K562 (cell line): ENCODE data around the gene BEST1. TPM values are rescaled to one million over a fixed set of nuclear protein-coding genes. Genes with fewer than 3 reads are reported as not detected.

Experiments
- ARID4B ChIP-seq: sonication (generic); formaldehyde crosslinking; IDR thresholded peaks from 2 replicates; pipeline ENCODE4 v1.8.0; 2022; ENCODE audit warnings: mild to moderate bottlenecking, missing genetic modification reagents
- CBX5 ChIP-seq: IDR thresholded peaks from 2 replicates; pipeline ENCODE4 v1.6.1; 2014; ENCODE audit warnings: low read depth, borderline replicate concordance
- EP400 ChIP-seq: fragments of 450-650 bp; IDR thresholded peaks from 2 replicates; pipeline ENCODE4 v1.6.1; 2017; ENCODE audit warnings: antibody characterized with exemption, mild to moderate bottlenecking, moderate library complexity
- ETV5 ChIP-seq: sonication (generic); formaldehyde crosslinking; IDR thresholded peaks from 2 replicates; pipeline ENCODE4 v1.4.0; 2020; ENCODE audit warnings: low read depth, mild to moderate bottlenecking, missing genetic modification reagents
- HBP1 ChIP-seq: fragments of 450-650 bp; formaldehyde crosslinking; IDR thresholded peaks from 2 replicates; pipeline ENCODE4 v1.4.0; 2022; ENCODE audit warnings: missing genetic modification characterization
- HINFP ChIP-seq: fragments of 450-650 bp; conservative IDR thresholded peaks from 2 replicates; pipeline ENCODE4 v1.6.1; 2016; ENCODE audit warnings: missing genetic modification characterization, low read depth, mild to moderate bottlenecking, control low read depth, missing compliant biosample characterization
- HLTF ChIP-seq: fragments of 450-650 bp; IDR thresholded peaks from 2 replicates; pipeline ENCODE4 v1.6.1; 2016
- KHSRP ChIP-seq: fragments of 450-650 bp; IDR thresholded peaks from 2 replicates; pipeline ENCODE4 v1.6.1; 2017
- KLF16 ChIP-seq: IDR thresholded peaks from 2 replicates; pipeline ENCODE4 v1.6.1; 2016; ENCODE audit warnings: antibody characterized with exemption
- MAZ ChIP-seq, 2 experiments: fragments of 450-650 bp in 1 of 2; sonication (generic) in 1 of 2; formaldehyde crosslinking; IDR thresholded peaks in 1 of 2; conservative IDR thresholded peaks in 1 of 2; 2 replicates each; pipeline versions ENCODE4 v1.4.0 to v1.5.0; 2020; ENCODE audit warnings: mild to moderate bottlenecking in 1 of 2, missing genetic modification reagents in 1 of 2
- MTA3 ChIP-seq: fragments of 450-650 bp; formaldehyde crosslinking; IDR thresholded peaks from 2 replicates; pipeline ENCODE4 v1.6.1; 2017; ENCODE audit warnings: mild to moderate bottlenecking, borderline replicate concordance
- RBFOX2 ChIP-seq: fragments of 200-400 bp; formaldehyde crosslinking; IDR thresholded peaks from 2 replicates; pipeline ENCODE4 v1.6.1; 2017; ENCODE audit warnings: low read depth, mild to moderate bottlenecking, low read length, moderate library complexity
- RBM17 ChIP-seq: fragments of 200-400 bp; formaldehyde crosslinking; IDR thresholded peaks from 2 replicates; pipeline ENCODE4 v1.6.1; 2017; ENCODE audit warnings: low read depth, mild to moderate bottlenecking, low read length, borderline replicate concordance
- TBL1XR1 ChIP-seq, 2 experiments: IDR thresholded peaks; 2 replicates each; pipeline ENCODE4 v1.6.1; 2012; ENCODE audit warnings: improper control_type of control experiment in 2 of 2, low read length in 2 of 2, mild to moderate bottlenecking in 1 of 2
- YY1 ChIP-seq, 3 experiments: IDR thresholded peaks; 2 replicates each; pipeline ENCODE4 v1.6.1; 2011; ENCODE audit warnings: low read length in 2 of 3, mild to moderate bottlenecking in 2 of 3, moderate library complexity in 2 of 3, borderline replicate concordance in 1 of 3, control low read depth in 1 of 3, low read depth in 1 of 3; ENCODE audit not compliant: insufficient read depth in 3 of 3, insufficient replicate concordance in 2 of 3, control insufficient read depth in 1 of 3, insufficient read length in 1 of 3; ENCODE audit errors: extremely low read depth in 1 of 3
- ZBTB17 ChIP-seq: fragments of 450-650 bp; formaldehyde crosslinking; IDR thresholded peaks from 2 replicates; pipeline ENCODE4 v1.4.0; 2020; ENCODE audit warnings: mild to moderate bottlenecking
- ZNF143 ChIP-seq: sonication (generic); formaldehyde crosslinking; IDR thresholded peaks from 2 replicates; pipeline ENCODE4 v1.9.0; 2022; ENCODE audit warnings: mild to moderate bottlenecking, missing genetic modification reagents
- ZNF766 ChIP-seq: fragments of 200-800 bp; sonication (Bioruptor generic); conservative IDR thresholded peaks from 2 replicates; pipeline ENCODE4 v1.6.1; 2016; ENCODE audit warnings: missing genetic modification characterization, missing compliant biosample characterization
- polyA plus RNA-seq, 8 experiments: library from polyadenylated mRNA; depleted of rRNA in 4 of 8; stranded (reverse) in 5 of 8; unstranded in 3 of 8; fragments of >200 nt; fragmentation: Nextera tagmentation in 2 of 8; fragmentation: Illumina TruSeq in 1 of 8; extraction: Ambion mirVana in 2 of 8; extraction: Trizol in 1 of 8; gene quantifications; 2 replicates each; pipeline versions ENCODE4 v1.2.1 to v1.2.3, GENCODE V29; 2011 to 2014; ENCODE audit warnings: inconsistent platforms in 1 of 8, missing spikeins in 1 of 8
- total RNA-seq, 7 experiments: library from RNA; depleted of rRNA in 6 of 7; stranded (reverse); fragments of >200 nt in 6 of 7; fragmentation: Illumina TruSeq in 2 of 7; extraction: Trizol in 2 of 7; gene quantifications; 2 replicates each; pipeline versions ENCODE4 v1.2.1 to v1.2.3, GENCODE V29; 2011 to 2021; ENCODE audit warnings: low replicate concordance in 1 of 7

BEST1 gene
- total and polyA plus RNA-seq, 9 of the 15 experiments (the other 6 are each of a cell fraction or from before 2014, with no cell fraction given) = 0.07 to 1.3 (median 0.40) TPM

GRCh38 chr11:61919705-61920631 lies 30.2 kb upstream of the BEST1 start (continued):
- TF ChIP-seq ARID4B (peak; percentile 78), MTA3 (0 out of 2 replicates have a peak, but pooled peaks have one; percentile 66), ZBTB17 (CRISPR knock-in tag) (peak; percentile 48; the same call in 1 of the 2 replicates), HLTF (peak; percentile 10; the same call in 1 of the 2 replicates), ZNF766 (CRISPR knock-in tag) (no peak), HINFP (peak; percentile 82), YY1 (IDR thresholded peaks at IDR 0.05; ENCODE audit: borderline replicate concordance in 1 of 3, control insufficient read depth in 1 of 3, extremely low read depth in 1 of 3, insufficient read depth in 3 of 3, insufficient read length in 1 of 3, insufficient replicate concordance in 2 of 3, low read depth in 1 of 3, low read length in 2 of 3) (peak in 1 of 3 experiments; percentile 34), CBX5 (0 out of 2 replicates have a peak, but pooled peaks have one; percentile 12), RBM17 (no peak), RBFOX2 (peak; percentile 61), ZNF143 (CRISPR knock-in tag) (peak; percentile 50; the same call in 1 of the 2 replicates), TBL1XR1 (IDR thresholded peaks at IDR 0.05; ENCODE audit: low read length in 2 of 2) (peak; percentile 50 to 58; a peak in 2 of 4 replicates), ETV5 (CRISPR knock-in tag) (peak; percentile 41; the same call in 1 of the 2 replicates), EP400 (peak; percentile 65; the same call in 1 of the 2 replicates), HBP1 (CRISPR knock-in tag) (no peak), MAZ (CRISPR knock-in tag; conservative IDR thresholded peaks at IDR 0.05 in 1 of 2, IDR thresholded peaks at IDR 0.05 in 1 of 2) (peak; percentile 81 to 86; a peak in 3 of 4 replicates), KLF16 (peak; percentile 89), KHSRP (no peak)
